Activated CD4-positive, alpha-beta T cell treated with anti-CD3 and anti-CD28 coated beads, Interleukin-2, amount 50 U/mL, for 48 hours (primary cell): ENCODE data around the gene OR2V2.

ENCODE experiments used
- DNase-seq, 2 experiments: peaks; one replicate each; pipeline ENCODE4 v3.0.0-alpha.2; 2020

The OR2V2 gene

GRCh38 chr5:181192337-181193046 lies 45.1 kb downstream of the OR2V2 start:
- no peak for DNase-seq

DNA sequence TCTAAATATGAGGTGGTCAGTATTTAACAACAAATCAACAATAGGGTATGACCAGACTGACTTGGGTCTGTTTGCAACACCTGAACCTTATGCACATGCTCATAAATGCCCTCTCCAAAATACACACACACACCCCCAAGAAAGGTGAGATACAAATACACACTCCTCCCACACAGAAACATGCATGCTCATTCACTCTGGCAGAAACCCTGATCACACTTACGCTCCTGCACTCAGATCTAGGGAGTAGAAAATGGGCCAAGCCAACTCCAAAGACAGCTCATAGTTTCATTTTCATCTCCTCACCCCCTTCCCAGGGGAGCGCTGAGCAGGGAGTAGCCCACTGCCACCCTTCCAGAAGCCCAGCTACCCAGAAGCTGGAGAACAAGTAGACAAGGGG lies 46.3 kb downstream of the OR2V2 start:
- no peak for DNase-seq

DNA sequence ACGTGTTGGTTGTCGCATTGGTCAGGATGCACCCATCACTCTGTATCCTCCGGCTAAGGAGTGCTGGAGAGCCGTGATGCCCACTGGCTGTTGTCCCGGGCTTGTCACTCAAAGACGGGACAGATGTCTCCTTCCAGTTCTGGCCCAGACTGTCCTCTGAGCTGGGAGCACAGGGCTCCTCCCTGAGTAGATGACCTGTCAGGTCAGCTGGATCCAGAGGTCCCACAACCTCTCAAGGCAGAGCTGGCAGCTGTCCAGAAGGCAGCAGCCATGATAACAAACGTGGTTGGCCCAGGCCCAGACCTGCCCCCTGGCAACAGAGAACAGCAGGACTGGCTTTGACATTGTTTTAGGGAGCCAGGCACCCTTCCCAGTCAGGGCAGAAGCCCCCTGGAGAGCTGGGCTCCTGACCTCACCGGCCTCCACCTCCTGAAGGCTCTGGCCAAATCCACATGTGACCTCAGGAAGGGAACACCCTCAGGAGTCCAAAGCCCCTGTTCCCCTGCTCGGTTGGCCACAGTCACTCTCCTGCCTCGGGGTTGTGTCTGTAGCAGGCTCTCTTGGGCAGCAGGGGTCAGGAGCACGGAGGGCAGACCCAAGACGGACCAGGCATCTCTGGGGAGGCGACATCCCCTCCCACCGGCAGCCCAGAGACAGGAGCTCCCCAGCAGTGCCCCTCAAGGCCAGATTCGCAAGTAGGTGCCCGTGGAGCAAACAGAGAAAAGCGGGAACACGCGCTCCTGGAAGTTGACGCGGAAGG lies 47.3 kb downstream of the OR2V2 start:
- DNase-seq: no peak

- no peak for DNase-seq
Observed at GRCh38 chr5:181195249-181195761, 47.9 kb downstream of the OR2V2 start.

DNA sequence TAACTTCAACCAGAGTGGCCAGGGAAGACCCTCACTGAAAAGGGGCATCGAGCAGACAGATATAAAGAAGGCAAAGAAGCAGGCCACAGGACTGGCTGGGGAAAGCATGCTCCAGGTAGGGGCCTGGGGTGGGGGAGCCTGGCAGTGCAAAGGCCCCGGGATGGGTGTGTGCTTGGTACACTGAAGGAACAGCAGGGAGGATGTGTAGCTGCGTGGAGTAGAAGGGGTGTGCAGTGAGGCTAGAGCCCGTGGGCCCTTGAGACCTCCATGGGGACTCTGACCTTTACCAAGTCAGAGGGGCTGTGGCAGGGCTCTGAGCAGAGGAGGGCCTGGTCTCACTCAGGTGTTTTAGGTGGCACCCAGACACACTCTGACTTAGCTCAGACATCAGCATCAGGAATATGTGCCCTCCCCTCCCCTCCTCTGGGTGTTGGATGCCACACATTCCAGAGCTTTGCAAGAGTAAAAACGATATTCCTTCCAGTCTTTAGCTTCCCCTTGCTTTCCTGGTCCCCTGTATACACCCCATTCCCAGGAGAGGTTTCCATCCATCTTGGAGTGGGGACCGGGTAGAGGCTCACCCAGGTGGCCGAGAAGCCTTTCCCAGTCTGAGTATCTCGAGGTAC lies 50.1 kb downstream of the OR2V2 start:
- DNase-seq: no peak

- no peak for DNase-seq
Observed at GRCh38 chr5:181198106-181198685, 50.8 kb downstream of the OR2V2 start.

- DNase-seq: no peak
Observed at GRCh38 chr5:181198905-181199519, 51.6 kb downstream of the OR2V2 start.

DNA sequence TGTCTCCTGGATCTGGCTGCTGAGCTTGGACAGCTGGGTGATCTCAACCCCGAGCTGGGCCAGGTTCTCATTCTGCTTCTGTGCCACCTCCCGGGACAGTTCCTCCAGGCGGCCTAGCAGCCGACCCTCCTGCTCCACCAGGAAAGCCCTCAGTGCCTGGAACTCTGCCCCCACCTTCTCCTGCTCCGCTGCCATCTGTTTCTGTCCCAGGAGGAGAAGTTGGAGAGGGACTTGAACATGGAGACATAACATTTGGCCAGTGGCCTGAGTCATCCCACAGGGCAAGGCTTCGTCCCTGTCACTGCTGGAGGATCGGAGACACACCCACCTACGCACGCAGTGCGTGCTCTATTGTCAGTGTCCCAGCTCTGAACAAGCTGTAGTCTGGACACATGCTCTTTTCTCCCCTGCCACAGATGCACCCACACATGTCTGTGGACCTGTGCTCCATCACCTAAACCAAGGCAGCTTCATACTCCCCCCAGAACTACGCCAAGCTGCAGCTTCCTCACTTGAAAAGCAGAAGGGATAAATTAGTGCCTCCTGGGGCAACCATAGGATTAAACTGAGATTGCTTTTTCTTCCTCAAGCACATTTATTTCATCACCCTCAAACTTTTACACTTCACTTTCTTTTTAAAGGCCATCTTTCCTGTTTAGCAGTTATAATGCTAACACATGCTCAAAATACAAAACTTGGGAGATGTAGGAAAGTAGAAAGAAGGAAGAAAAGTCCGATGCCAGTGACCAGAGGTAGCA lies 52.7 kb downstream of the OR2V2 start:
- no peak for DNase-seq

DNA sequence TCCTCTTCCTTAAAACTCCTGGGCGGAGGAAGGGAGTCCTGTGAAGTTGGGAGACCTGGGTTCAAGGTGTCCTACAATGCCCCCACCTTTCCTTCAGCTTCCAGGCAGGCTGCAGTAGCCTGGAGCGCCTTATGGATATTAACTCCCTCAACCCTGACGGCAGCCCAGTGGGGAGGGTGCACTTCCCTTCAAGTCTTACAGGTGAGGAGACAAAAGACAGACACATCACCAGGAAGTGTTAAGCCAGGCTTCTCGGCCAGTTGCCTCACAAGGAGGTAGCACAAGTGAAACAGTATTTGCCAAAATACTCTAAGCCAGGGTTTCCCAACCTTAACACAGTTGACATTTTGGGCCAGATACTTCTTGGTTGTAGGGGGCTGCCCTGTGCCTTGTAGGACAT lies 53.4 kb downstream of the OR2V2 start:
- DNase-seq: no peak

GRCh38 chr5:181203093-181203711 lies 55.8 kb downstream of the OR2V2 start:
- no peak for DNase-seq

- no peak for DNase-seq
Observed at GRCh38 chr5:181203777-181204112, 56.4 kb downstream of the OR2V2 start.

DNA sequence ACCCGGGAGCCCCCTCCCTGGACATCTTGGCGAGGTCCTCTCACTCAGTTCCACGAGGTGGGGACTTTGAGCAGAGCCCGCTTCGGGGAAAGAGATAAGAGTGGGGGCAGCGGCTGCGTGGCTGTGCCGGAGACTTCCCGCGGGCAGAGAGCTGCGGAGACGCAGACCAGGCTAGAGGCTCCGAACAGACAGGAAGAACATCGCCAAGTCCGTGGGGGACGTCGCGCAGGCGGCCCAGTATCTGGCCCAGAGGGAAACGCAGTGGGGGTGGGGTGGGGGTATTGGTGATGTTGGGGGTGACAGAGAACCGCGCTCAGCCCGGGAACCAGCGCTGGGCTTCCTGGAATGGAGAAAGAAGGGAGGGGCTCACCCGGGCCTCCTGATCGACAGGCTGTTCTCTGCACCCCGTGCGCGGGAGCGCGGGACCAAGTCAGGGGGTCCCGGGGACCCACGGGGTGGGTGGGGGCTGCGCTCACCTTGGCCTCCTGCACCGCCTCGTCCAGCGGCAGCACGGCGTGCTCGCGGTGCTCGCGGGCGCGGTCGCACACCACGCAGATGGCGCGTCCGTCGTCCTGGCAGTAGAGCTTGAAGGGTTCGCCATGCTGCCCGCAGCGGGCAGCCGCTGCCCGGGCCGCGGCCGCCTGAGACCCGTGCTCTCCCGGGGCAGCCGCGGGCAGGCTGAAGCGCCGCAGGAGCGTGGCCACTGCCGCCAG lies 56.9 kb downstream of the OR2V2 start:
- peak in 1 of 2 experiments; percentile 41 for DNase-seq

DNA sequence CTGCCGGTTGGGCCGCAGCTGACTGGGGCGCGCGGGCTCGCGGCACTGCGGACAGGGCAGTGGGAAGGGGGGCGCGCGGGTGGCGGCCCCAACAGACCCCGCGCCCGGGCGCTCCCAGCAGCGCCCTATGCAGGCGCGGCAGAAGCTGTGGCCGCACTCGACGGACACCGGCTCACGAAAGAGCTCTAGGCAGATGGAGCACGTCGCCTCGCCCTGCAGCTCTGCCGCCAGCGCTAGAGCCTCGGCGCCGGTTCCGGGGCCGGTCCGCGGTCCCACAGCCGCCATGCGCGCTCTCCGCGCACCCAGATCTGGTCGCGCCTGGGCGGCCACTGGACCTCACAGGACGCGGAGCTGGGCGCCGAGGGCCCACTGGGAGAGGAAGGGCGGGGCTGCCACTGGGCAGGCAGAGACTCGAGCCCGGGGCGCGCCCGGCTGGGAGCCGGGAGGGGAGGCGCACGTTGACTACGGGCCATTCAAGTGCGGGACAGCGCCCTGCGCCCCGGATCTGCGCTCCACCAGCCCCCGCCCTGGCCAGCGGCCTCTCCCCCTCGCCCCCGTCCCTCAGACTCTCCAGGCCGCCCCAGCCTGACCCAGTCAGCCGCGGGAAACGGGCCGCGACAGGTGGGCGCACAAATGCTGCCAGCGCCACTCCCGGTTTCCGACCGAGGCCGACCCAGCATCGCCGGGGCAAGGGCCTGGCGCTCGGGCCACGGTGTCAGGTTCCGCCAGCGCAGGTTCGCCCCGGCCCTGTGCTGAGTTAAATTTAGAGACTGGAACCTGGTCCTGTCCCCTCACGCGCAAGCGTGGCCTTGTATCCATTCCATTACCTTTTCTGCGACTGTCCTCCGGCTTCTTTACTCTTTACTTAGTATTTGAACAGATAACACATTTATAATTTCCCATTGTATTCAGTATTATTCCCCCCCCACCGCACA lies 57.7 kb downstream of the OR2V2 start, which contains the start of gene TRIM7:
TRIM7 (minus strand) TSS at position 371 of the 935 bp plus-strand sequence; CDS start at position 285, 86 bp downstream.
- peak in 1 of 2 experiments; percentile 60 for DNase-seq

- DNase-seq: peak in 1 of 2 experiments; percentile 48
Observed at GRCh38 chr5:181205761-181206649, 58.6 kb downstream of the OR2V2 start.

- DNase-seq: peak; percentile 93 to 94
Observed at GRCh38 chr5:181207214-181207959, 60.0 kb downstream of the OR2V2 start.

DNA sequence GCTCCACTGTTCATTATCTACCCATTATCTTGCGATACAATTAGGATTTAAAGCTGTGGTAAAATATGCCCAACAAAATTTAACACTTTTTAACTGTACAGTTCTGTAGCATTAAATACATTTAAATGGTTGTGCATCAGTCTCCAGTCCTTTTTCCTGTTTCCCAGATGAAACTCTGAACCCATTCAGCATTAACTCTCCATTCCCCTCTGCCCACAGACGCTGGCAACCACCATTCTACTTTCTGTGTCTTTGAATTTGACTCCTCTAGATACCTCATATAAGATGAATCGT lies 60.5 kb downstream of the OR2V2 start:
- no peak for DNase-seq
